NCI-H2081 treated with DMSO at 0.1 percent for 48 hours (cell line): ENCODE results near the gene ZFP1.

ENCODE experiments used
- DNase-seq: peaks from one replicate; lab custom pipeline; 2025; lab: John Stamatoyannopoulos, UW

ZFP1 gene

GRCh38 chr16:75160386-75160785 is 12.1 kb downstream of the ZFP1 start:
- DNase-seq = no peak

- DNase-seq = no peak
Observed at GRCh38 chr16:75169899-75170405, 21.6 kb downstream of the ZFP1 start.

- DNase-seq = no peak
Observed at GRCh38 chr16:75172578-75172977, 24.3 kb downstream of the ZFP1 start.

- DNase-seq = no peak
Observed at GRCh38 chr16:75175074-75175473, 26.8 kb downstream of the ZFP1 start.

- no peak for DNase-seq
Observed at GRCh38 chr16:75176926-75177325, 28.6 kb downstream of the ZFP1 start.

GRCh38 chr16:75179208-75179607 is 30.9 kb downstream of the ZFP1 start:
- no peak for DNase-seq

- no peak for DNase-seq
Observed at GRCh38 chr16:75181630-75182029, 33.3 kb downstream of the ZFP1 start.

GRCh38 chr16:75188832-75189477 is 40.6 kb downstream of the ZFP1 start:
- DNase-seq = no peak

- DNase-seq = no peak
Observed at GRCh38 chr16:75189638-75190245, 41.4 kb downstream of the ZFP1 start.

- DNase-seq = no peak
Observed at GRCh38 chr16:75192606-75193264, 44.4 kb downstream of the ZFP1 start.

GRCh38 chr16:75193265-75193650 is 44.9 kb downstream of the ZFP1 start:
- no peak for DNase-seq

GRCh38 chr16:75193730-75194444 is 45.6 kb downstream of the ZFP1 start:
- no peak for DNase-seq

- no peak for DNase-seq
Observed at GRCh38 chr16:75195811-75196790, 47.8 kb downstream of the ZFP1 start.

- no peak for DNase-seq
Observed at GRCh38 chr16:75196836-75197235, 48.5 kb downstream of the ZFP1 start.

GRCh38 chr16:75197522-75198134 is 49.3 kb downstream of the ZFP1 start:
- no peak for DNase-seq

GRCh38 chr16:75198135-75198600 is 49.8 kb downstream of the ZFP1 start:
- no peak for DNase-seq

- DNase-seq = no peak
Observed at GRCh38 chr16:75202069-75202590, 53.8 kb downstream of the ZFP1 start.

GRCh38 chr16:75203096-75203495 is 54.8 kb downstream of the ZFP1 start:
- DNase-seq = no peak

GRCh38 chr16:75203667-75204409 is 55.5 kb downstream of the ZFP1 start:
- no peak for DNase-seq

- DNase-seq = no peak
Observed at GRCh38 chr16:75204410-75204758, 56.1 kb downstream of the ZFP1 start.
